Nucleus accumbens (tissue), 56 donors: Measurements from ENCODE around the gene ZFAND5.

ENCODE experiments used
- DNase-seq, 56 donors: peaks; one replicate each; lab custom pipeline; 2025; lab: John Stamatoyannopoulos, UW

Gene ZFAND5

DNA sequence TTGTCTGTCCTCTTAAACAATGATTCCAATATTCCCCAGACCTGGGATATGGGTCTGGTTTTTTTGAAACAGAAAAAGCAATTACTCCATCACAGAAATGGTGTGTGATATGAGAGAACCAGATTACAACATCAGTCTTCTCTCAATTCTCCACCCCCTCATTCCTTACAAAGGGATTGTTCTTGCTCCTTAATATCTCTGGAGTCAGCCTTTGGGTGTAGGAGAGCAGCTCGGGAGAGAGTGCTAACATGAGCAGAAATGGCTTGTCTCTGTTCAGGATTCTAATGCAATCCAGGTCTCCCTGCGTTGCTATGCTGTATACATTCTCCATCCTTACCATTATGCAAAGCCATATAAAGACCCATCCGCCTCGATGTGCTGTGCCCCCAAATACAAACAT, 32.7 kb downstream of the ZFAND5 start:
- peak in 9 of 56 donors; percentile 3 to 16 (median 6) for DNase-seq

DNA sequence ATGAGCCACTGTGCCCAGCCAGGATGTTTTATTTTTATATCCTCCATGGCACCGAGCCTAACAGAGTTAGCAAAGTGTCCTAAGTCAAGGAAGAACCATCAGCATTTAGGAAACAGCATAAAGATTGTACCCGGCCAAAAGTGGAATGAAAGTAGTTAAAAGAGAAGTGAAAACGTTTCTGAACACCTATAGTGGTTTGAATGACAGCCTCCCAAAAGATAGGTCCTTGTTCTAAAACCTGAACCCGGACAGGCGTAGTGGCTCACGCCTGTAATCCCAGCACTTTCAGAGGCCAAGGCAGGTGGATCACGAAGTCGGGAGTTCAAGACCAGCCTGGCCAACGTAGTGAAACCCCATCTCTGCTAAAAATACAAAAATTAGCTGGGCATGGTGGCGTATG, 37.4 kb downstream of the ZFAND5 start:
- no peak for DNase-seq

DNA sequence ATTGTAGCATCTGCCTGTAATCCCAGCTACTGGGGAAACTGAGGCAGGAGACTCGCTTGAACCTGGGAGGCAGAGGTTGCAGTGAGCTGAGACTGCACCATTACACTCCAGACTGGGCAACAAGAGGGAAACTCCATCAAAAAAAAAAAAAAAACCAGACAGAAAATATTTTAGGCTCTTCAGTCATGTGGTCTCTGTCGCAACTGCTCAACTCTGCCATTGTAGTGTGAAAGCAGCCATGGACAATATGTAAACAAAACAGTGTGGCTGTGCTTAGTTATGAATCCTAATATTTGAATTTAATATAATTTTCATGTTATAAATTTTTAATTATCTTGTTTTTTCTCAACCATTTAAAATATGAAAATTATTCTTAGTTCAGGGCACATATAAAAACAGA, 38.4 kb downstream of the ZFAND5 start:
- no peak for DNase-seq

DNA sequence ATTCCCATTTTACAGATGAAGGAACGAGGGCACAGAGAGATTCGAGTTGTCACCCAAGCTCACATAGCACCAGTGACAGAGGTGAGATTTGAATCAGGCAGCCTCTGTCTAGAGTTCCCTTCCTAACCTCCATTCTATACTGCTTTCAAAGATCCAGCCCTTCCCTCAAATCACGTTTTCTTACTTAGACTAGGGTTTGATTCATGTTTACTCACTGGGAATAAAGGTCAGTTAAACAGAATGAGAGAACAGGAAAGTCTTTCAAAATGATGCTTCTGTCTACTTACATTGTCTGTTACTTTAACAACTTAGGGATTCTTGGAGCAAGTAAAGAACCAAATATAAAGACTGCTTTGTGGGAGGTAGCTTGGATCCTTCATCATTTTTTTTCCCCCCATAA, 40.0 kb downstream of the ZFAND5 start:
- DNase-seq: no peak

DNA sequence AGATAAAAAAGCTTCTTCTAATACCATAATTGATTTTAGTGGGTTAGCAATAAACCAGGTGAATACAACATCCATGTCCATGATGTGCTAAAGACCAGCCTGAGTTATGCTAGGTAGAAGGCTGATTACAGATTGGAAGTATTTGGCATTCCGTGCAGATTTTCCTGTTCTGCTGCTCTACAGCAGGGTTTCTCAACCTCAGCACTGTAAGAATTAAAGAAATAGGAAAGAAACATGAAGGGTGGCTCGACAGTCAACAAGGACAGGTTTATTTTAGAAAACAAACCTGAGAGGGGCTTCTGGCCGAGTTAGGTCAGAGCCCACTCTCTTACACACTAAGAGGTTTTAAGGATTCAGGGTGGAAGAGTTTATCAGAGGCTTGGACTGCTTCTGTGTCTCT, 42.3 kb downstream of the ZFAND5 start:
- no peak for DNase-seq

DNA sequence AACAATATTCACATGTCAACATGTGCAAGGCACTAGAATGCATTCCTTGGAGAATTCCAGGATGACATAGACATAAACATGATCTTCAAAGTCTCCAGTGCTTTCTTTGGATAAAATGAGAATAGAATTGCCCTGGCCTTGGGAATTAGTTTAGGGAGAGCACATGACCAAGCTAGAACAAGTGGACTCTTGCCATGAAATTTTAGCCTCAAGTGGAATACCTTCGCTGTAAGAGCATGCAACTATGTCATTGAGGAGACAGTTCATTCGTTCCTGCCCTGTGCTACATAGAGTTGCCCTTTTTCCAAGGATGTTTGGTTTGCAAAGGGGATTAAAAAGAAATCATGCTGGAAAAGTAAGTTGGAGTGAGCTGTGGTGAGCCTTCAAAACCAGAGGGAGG, 42.7 kb downstream of the ZFAND5 start:
- DNase-seq: no peak

DNA sequence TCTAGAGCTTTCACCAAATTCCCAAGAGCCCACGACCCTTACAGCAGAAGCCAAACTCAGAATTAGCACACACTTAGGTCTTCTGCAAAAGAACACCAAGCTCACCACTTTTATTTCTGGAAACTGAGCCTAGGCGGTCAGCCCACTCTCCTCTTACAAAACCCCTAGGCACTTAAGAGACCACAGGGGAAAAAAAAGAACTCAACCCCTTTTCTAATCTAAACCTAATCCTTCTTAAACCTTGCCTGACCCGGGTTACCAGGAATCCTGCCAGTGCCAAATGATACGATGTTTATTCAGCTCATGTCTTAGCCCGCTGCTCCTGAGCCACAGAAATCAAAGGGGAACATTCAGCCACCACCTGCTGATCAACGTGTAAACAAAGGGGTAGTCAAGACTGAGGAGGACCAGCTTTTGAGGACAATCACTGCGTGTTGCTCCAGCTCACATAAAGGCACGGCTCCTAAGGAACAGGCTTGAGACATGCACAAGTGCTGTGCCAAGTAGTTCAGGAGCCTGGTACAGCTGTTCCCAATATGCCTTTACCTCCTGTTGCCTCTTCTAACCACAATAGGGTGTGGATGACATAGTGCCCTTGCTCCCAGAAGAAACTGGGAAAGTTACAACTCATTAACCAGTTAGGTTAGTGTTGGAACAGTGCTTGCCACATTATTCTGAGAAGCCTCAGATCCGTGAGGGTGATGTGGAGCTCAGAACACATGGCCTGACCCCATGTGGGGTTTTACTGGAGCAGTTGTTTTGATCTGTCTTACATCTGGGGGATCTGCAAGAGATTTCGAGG, 49.3 kb downstream of the ZFAND5 start:
- DNase-seq: peak in 18 of 56 donors; percentile 2 to 44 (median 16)

DNA sequence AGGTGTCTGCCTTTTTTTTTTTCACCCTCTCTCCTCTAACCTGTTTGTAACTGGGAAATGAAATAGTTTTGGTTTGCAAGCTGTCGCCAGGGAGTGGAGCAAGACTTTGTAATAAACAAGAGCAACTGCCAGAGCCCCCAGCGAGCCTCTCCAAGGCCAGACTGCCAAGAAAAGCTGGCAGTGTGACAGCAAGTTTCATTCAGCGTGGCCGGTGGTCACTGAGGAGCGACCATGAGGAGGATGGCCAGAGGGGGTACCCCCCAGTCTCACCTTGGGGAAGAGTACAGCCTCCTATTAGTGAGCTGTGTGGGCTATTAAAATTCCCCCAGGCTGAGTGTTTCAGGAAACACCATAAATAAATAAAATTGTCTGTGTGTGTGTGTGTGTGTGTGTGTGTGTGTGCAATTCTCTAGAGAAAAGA, 49.9 kb downstream of the ZFAND5 start:
- peak in 43 of 56 donors; percentile 6 to 73 (median 30) for DNase-seq

DNA sequence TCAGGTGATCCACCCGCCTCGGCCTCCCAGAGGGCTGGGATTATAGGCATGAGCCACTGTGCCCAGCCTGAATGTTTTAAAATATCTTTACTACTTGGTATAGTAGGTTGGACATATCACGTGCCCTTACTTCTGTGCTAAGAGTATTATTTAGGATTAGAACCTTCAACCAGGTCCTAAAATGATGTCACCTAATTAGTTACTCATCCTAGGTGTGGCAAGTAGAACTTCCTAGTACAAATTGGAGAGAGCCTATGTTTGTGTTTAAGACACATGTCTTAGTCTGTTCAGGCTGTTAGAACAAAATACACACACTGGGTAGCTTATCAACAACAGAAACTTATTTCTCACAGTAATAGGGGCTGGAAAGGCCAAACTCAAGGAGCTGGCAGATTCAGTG, 51.5 kb downstream of the ZFAND5 start:
- no peak for DNase-seq

DNA sequence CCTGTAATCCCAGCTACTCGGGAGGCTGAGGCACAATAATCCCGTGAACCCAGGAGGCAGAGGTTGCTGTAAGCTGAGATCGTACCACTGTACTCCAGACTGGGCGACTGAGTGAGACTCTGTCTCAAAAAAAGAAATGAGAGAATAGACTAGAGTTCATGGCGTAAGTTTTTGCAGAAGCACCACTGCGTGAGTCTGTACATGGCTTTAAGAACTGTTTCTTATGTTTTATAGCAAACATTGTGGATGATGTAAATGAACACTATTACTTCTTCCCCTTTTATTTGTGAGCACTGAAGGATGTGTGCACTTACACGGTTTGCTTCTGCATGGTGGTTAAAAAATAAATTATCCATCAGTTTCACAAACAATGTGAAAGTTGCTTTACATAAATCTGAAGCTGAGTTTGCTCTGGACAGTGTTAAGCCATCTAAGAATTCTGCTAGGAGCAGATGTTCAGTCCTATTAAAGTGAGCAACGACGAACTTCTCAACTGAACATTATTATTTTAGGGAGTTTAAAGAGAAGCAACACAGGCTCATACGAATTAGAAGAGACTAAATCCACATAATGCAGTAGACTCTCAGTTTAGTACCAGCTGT, 52.5 kb downstream of the ZFAND5 start:
- no peak for DNase-seq

DNA sequence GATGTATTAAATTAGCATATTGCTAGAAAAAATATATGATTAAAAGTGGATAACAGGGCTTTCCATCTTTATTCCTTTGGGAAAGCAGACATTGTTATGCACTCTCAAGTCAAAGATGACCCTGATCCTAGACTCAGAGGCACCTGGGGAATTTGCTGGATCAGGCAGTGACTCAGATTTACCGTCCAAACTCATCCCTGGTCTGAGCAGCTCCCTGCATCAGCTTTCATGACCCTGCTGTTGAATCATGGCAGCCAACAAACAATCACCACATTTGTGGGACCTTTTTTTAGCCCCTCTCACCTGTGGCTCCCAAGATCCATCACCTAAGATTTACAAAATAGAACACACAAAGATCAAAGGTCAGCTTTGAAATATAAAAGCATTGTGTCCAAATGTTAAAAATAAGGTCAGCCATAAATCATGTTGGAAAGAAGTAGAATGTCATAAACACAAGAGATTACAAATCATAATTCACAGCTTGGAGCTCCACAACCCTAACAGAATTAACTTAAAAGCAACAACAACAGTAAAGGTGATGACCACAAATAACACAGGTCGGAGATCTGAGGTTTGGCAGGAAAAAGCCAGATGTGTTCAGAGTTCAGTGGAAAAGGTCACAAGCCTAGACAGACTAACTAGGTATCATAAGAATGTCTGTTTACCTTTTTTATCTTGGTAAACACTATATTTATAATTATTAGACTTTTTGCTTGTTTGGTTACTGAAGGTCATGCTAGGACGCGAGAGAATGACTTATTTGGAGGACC, 55.5 kb downstream of the ZFAND5 start:
- DNase-seq: no peak

DNA sequence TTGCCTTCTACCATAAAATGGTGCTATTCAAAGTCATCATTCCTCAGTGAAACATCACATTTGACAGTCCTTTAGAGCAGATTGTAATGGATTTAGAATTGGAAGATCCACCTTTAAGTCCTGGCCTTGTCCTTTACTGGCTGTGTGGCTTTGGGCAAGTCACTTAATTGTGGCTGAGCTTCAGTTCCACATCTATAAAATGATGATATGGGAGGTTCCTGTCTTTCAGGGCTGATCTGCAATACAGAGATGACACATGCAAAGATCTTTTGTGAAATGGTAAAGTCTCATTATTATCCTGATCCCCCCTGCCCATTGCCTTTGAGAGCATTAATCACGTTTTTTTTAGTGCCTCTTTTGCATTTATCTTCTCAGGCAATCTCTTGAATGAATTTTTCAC, 58.2 kb downstream of the ZFAND5 start:
- DNase-seq: no peak

DNA sequence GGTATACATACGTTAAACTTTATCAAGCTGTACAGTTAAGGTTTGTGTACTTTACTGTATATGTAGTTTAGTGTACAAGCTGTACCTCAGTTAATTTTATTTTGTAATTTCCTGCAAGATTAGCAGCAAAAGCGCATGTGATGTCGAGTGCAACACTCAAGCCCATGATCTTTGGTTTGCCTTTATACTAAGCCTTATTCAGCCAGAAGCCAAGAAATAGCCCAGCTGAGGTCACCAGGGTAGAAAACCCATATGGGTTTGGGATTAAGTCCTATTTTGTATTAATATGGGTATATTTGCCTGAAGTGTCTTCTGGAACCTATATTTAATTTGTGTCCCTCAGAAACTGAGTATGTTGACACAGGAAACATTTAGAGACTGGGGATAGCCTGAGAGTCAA, 59.3 kb downstream of the ZFAND5 start:
- no peak for DNase-seq

DNA sequence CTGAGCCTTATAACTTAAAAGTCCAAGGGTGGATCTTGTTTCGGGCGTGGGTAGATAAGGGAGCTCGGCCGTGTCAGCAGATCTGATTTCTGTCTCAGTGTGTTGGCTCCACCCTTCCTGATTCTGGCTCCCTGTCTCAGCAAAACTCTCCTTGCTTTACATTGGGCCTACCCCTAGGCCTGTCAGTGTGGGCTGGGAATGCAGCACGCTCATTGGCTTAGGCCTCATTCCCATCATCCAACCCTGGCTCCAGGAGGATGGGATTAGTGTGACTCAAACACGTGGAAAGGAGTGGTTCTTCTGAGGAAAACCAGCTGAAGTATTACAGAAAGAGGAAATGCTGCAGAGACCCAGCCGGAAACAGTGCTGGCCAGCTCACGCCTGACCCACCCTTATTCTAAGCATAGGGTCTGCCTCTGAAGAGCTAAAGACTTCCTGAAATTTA, 59.9 kb downstream of the ZFAND5 start:
- DNase-seq: peak in 30 of 56 donors; percentile 2 to 55 (median 13)

DNA sequence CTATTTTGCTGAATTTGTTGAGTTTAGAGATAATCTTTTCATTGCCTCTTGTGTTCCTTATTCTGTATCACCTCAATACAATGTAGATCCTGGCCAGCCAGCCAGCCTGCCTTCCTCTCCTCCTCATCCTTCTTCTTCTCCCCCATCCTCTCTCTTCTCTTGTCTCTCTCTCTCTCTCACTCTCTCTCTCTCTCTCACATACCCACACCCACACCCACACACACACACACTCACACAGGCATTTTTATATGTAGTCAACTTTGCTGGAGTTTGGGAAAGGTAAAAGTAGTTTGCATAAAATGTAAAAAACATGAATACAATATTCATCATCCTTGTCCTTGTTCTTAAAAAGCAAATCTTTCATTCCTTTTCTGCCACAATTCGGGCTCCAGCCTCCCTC, 60.5 kb downstream of the ZFAND5 start:
- DNase-seq: no peak
